Endometrium (tissue), 2 donors: ENCODE results near the gene INHBC.

Experiments used
- FAIRE-seq: peaks from 2 replicates; lab custom pipeline; 2012; peaks lifted over from hg19 to GRCh38; lab: Jason Lieb, UNC
- donor health status: control.
- donor health status: control.

INHBC gene

DNA sequence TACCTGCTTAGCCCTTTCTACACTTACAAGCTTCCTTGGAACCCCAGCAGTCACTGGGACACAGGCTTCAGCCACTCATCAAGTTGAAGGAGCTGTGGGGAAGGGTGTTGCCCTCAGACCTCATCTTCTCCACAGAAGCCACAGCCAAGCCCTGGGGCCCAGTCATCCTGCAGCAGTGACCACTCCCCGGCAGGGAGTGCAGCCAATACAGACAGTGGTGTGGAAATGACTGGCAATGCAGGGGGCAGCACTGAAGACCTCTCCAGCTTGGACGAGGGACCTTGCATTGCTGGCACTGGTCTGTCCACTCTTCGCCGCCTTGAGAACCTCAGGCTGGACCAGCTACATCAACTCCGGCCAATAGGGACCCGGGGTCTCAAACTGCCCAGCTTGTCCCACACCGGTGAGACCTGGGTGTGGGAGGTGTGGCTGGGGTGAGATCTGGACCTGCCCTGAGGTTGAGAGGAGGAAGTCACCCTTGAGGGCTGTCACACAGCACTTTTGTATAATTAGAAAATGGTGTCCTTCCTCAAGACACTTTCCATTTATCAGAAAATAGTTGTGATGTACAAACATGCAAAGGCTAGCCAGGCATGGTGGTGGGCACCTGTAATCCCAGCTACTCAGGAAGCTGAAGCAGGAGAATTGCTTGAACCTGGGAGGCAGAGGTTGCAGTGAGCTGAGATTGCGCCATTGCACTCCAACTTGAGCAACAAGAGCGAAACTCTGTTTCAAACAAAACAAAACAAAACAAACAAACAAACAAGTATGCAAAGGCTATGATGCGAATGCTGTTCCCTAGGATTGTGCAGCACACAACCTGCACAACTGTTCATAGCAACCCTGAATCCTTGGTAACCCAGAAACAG is 34.9 kb downstream of the INHBC start:
- no peak for FAIRE-seq

DNA sequence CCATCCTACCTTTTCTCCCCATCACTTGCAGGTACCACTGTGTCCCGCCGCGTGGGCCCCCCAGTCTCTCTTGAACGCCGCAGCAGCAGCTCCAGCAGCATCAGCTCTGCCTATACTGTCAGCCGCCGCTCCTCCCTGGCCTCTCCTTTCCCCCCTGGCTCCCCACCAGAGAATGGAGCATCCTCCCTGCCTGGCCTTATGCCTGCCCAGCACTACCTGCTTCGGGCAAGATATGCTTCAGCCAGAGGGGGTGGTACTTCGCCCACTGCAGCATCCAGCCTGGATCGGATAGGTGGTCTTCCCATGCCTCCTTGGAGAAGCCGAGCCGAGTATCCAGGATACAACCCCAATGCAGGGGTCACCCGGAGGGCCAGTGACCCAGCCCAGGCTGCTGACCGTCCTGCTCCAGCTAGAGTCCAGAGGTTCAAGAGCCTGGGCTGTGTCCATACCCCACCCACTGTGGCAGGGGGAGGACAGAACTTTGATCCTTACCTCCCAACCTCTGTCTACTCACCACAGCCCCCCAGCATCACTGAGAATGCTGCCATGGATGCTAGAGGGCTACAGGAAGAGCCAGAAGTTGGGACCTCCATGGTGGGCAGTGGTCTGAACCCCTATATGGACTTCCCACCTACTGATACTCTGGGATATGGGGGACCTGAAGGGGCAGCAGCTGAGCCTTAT is 35.8 kb downstream of the INHBC start:
- FAIRE-seq, result no peak

DNA sequence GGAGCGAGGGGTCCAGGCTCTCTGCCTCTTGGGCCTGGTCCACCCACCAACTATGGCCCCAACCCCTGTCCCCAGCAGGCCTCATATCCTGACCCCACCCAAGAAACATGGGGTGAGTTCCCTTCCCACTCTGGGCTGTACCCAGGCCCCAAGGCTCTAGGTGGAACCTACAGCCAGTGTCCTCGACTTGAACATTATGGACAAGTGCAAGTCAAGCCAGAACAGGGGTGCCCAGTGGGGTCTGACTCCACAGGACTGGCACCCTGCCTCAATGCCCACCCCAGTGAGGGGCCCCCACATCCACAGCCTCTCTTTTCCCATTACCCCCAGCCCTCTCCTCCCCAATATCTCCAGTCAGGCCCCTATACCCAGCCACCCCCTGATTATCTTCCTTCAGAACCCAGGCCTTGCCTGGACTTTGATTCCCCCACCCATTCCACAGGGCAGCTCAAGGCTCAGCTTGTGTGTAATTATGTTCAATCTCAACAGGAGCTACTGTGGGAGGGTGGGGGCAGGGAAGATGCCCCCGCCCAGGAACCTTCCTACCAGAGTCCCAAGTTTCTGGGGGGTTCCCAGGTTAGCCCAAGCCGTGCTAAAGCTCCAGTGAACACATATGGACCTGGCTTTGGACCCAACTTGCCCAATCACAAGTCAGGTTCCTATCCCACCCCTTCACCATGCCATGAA is 36.5 kb downstream of the INHBC start:
- FAIRE-seq, result no peak

DNA sequence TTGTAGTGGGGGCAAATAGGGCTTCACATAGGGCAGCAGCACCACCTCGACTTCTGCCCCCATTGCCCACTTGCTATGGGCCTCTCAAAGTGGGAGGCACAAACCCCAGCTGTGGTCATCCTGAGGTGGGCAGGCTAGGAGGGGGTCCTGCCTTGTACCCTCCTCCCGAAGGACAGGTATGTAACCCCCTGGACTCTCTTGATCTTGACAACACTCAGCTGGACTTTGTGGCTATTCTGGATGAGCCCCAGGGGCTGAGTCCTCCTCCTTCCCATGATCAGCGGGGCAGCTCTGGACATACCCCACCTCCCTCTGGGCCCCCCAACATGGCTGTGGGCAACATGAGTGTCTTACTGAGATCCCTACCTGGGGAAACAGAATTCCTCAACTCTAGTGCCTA is 37.1 kb downstream of the INHBC start:
- FAIRE-seq, result no peak

DNA sequence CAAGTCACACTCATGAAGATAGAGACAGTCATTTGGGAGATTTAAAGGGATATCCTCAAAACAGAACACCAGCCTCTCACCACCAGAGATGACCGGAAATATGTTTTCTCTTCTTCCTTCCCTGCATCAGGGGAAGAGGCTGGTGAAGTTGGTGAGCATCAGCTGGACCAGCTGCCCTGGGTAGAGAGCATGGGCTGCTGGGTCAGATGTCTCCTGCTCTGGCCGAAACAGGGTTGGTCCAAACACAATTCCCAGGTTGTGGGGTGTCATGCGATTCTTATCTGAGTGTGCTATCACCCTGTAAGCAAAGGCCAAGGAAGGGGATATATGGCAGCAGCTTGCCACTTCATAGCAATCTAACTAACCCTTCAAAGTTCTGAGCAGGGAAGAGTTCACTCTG is 37.8 kb downstream of the INHBC start:
- no peak for FAIRE-seq

GRCh38 chr12:57473392-57473791 is 38.8 kb downstream of the INHBC start:
- FAIRE-seq, result no peak

GRCh38 chr12:57473886-57474285 is 39.3 kb downstream of the INHBC start:
- no peak for FAIRE-seq

DNA sequence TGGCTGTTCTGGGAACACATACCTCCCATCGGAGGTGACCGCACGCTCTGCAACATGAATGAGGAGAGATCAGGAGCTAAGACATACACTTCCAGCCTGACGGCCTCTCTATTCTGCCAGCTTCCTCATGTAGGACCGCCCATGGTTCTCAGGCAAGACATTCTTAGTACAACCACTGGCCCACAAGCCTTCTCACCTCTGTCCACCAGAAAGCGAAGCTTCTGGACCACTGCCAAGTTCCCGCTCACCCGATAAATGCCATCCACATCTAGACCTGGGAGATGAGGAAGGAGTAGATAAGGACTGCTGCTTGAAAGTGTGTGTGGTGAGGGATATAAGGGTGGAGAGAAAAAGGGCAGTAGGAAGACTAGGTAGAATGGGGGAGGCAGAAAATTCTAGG is 39.8 kb downstream of the INHBC start:
- no peak for FAIRE-seq

- no peak for FAIRE-seq
Measured at GRCh38 chr12:57474862-57475261, 40.3 kb downstream of the INHBC start.

DNA sequence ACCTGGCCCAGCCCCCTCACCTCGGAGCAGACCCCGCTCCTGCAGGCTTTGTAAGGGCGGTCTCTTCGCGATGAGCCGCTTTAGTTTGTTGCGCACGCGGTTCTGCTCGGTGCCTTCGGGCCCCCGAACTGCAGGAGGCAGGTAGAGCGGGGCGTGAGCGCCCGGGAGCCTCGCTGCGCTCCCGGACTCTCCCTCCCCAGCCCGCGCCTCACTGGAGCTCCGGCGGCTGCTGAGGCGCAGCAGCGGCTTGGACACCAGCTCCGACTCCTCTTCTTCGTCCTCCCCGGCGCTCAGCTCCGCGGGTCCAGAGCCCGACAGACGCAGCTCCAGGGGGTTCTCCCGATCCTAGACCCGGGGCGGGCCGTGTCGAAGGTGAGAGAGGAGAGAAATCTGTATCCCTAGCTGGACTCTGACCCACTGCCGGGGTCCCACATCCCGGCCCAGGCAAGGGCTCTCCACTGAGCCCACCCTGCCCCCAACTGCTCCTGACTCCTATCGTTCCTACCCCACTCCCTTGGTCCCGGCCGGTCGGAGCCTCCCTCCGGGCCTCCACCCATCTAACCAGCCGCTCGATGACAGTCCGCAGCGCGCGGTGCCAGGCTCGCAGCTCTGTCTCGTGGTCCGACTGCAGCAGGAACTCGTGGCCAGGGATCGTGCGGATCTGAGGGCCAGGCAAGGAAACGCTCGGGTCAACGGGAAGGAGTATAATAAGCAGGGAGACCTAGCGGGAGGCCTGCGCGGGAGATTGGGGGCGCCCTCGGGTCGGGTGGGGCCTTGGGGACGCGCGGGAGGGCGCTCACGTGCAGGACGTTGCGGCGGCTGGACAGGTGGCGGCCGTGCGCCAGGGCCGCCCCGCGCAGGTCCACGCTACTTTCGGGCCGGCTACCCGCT is 40.9 kb downstream of the INHBC start:
- no peak for FAIRE-seq

DNA sequence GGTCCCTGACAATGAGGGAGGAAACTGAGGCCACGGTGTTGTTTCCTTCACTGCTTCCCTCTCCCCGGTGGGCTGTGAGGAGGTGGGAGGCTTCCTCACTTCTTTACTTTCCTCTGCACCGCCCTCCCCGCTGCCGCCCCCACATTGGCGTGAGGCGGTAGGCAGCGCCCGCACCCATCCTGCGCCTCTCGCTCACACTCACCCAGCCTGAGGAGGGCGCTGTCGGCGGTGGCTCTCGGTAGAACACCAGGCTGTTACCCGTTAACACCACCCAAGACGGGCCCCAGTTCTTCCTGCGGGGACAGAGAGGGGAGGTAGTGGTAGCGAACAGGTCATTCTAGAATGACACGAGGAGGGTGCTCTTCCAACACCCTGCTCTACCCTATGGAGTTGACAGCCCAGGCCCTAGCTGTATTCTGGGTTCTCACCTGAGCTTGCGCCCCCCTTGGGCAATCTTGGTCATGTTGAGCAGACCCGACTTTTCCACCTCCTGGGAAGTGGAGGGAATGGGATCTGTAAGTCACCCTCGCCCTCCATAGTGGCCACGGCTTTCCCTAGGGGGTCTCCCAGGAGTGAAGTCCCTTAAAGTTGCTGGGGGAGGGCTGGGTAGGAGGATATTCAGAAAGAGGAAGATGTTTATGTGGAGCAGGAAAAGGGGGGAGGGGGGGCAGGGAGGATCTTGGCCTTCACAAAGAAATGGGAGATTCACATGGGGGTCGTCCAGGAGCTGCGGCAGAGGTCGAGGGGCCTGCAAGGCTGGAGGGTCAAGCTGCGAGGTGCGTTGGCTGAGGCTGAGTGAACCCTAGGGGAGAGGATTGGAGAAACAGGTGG is 41.8 kb downstream of the INHBC start:
- FAIRE-seq, result no peak

GRCh38 chr12:57476993-57477709 is 42.6 kb downstream of the INHBC start:
- no peak for FAIRE-seq

- FAIRE-seq, result no peak
Measured at GRCh38 chr12:57477710-57478681, 43.4 kb downstream of the INHBC start.

GRCh38 chr12:57479043-57479375 is 44.4 kb downstream of the INHBC start:
- FAIRE-seq, result no peak

DNA sequence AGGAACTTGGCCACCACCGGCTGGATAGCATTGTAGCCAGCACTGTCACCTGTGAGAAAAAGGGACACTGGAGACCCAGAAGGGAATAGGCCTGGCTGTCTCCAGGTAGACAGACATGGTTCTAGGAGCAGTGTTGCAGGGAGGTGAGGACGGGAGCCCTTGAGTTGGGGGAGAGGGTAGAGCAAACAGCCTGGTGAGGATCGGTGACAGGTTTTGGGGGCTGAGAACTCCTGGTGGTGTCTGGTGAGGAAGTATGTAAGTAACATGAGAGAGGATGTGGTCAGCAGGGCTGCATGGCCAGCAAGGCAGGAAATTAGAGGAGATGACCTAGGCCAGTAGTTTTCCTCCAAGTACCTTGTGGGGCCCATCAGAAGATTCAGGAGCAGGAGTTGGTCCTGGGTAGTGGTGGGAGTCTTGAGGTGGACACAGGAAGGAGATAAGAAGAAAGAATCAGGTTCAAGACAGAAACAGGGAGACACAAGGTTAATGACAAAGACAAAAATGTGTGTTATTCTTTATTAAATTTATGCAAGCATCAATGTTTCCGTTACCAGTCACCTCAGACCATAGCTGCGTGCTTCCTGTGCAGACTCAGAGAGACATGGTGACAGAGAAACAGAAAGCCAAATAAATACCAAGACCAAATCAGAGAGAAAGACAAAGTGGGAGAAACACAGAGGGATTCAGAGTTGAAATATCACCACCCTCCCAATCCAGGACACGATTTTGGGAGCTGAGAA is 45.0 kb downstream of the INHBC start, which contains the start of gene ARHGAP9:
Gene ARHGAP9, minus strand, starts transcription at position 491 of the 740 bp plus-strand sequence. Its CDS starts 460 bp downstream, at position 31.
- FAIRE-seq, result no peak

DNA sequence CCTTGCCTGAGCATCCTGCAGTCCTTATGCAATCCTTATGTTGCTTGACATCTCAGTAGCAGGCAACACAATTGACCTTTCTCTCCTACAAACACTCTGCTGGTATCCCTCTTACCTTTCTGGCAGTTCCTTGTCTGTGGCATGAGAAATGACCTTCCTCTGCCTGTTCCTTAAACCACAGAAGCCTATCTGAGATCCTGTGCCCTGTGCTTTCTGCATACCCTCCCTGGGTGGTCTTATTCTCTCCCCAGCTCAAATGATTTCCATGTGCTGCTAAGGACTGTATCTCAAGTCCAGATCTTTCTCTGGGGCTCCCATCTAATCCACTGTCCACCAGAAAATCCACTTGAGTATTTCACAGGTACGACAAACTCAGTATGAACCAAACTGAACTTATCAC is 47.1 kb downstream of the INHBC start:
- no peak for FAIRE-seq

GRCh38 chr12:57483466-57483865 is 48.9 kb downstream of the INHBC start:
- FAIRE-seq, result no peak

- FAIRE-seq, result no peak
Measured at GRCh38 chr12:57485695-57486094, 51.1 kb downstream of the INHBC start.
